GM18867 (cell line): ENCODE results near the gene PHLPP2.
"Not testable (repeated sequence)": the region's sequence is repeated elsewhere in the genome, so short reads cannot be mapped to it uniquely, and the experiment has no call there.

ENCODE experiments used
- ATAC-seq: cut with Tn5 transposase; IDR thresholded peaks from one replicate; pipeline ENCODE4 v1.9.1; 2021; ENCODE audit warnings: mild to moderate bottlenecking, moderate library complexity; ENCODE audit not compliant: unreplicated experiment

Gene PHLPP2

GRCh38 chr16:71623597-71623996, 100.9 kb downstream of the PHLPP2 start:
- ATAC-seq = no peak

GRCh38 chr16:71622088-71622487, 102.4 kb downstream of the PHLPP2 start:
- no peak for ATAC-seq

- ATAC-seq = no peak
Observed at GRCh38 chr16:71618429-71618828, 106.1 kb downstream of the PHLPP2 start.

GRCh38 chr16:71614956-71615355, 109.5 kb downstream of the PHLPP2 start:
- ATAC-seq = not testable (repeated sequence)

GRCh38 chr16:71610936-71611871, 113.3 kb downstream of the PHLPP2 start:
- ATAC-seq = peak; percentile 62

- no peak for ATAC-seq
Observed at GRCh38 chr16:71610447-71610846, 114.1 kb downstream of the PHLPP2 start.

GRCh38 chr16:71609066-71609465, 115.4 kb downstream of the PHLPP2 start:
- ATAC-seq = no peak

GRCh38 chr16:71600822-71601221, 123.7 kb downstream of the PHLPP2 start:
- no peak for ATAC-seq

- not testable (repeated sequence) for ATAC-seq
Observed at GRCh38 chr16:71598426-71598825, 126.1 kb downstream of the PHLPP2 start.

- ATAC-seq = not testable (repeated sequence)
Observed at GRCh38 chr16:71595340-71595826, 129.1 kb downstream of the PHLPP2 start.
